ENCODE results near the gene TRPM2. TPM values are rescaled to one million over a fixed set of nuclear protein-coding genes. Genes with fewer than 3 reads are reported as not detected.

TRPM2 gene
- total RNA-seq, 1 donor from 2014 or later = 0.52 TPM

- no peak for DNase-seq (ENCODE audit: low read depth)
- no peak for TF ChIP-seq CTCF (conservative IDR thresholded peaks at IDR 0.05; ENCODE audit: low read depth, low read length)
Measured at GRCh38 chr21:44467859-44468195, 114.4 kb downstream of the TRPM2 start.

GRCh38 chr21:44471341-44471740 is 117.9 kb downstream of the TRPM2 start:
- no peak for TF ChIP-seq CTCF (conservative IDR thresholded peaks at IDR 0.05; ENCODE audit: low read depth, low read length)
- DNase-seq (ENCODE audit: low read depth) = no peak
- no peak overlapping the region for H3K4me3 ChIP-seq (ENCODE audit: low read depth, low read length)

More at GRCh38 chr21:44467859-44468195, 114.4 kb downstream of the TRPM2 start:
- H3K4me3 ChIP-seq (ENCODE audit: low read depth, low read length) = no peak overlapping the region

GRCh38 chr21:44471996-44472395 is 118.6 kb downstream of the TRPM2 start:
- no peak for TF ChIP-seq CTCF (conservative IDR thresholded peaks at IDR 0.05; ENCODE audit: low read depth, low read length)
- no peak overlapping the region for H3K4me3 ChIP-seq (ENCODE audit: low read depth, low read length)
- no peak for DNase-seq (ENCODE audit: low read depth)

GRCh38 chr21:44473915-44474555 is 120.6 kb downstream of the TRPM2 start:
- no peak for DNase-seq (ENCODE audit: low read depth)
- TF ChIP-seq CTCF (conservative IDR thresholded peaks at IDR 0.05; ENCODE audit: low read depth, low read length) = no peak
- no peak overlapping the region for H3K4me3 ChIP-seq (ENCODE audit: low read depth, low read length)

- H3K4me3 ChIP-seq (ENCODE audit: low read depth, low read length) = no peak overlapping the region
- no peak for TF ChIP-seq CTCF (conservative IDR thresholded peaks at IDR 0.05; ENCODE audit: low read depth, low read length)
- DNase-seq (ENCODE audit: low read depth) = no peak
Measured at GRCh38 chr21:44475266-44475845, 121.9 kb downstream of the TRPM2 start.

GRCh38 chr21:44477131-44477530 is 123.7 kb downstream of the TRPM2 start:
- TF ChIP-seq CTCF (conservative IDR thresholded peaks at IDR 0.05; ENCODE audit: low read depth, low read length) = no peak
- no peak overlapping the region for H3K4me3 ChIP-seq (ENCODE audit: low read depth, low read length)
- DNase-seq (ENCODE audit: low read depth) = no peak

GRCh38 chr21:44477712-44478111 is 124.3 kb downstream of the TRPM2 start:
- TF ChIP-seq CTCF (conservative IDR thresholded peaks at IDR 0.05; ENCODE audit: low read depth, low read length) = no peak
- no peak for DNase-seq (ENCODE audit: low read depth)
- no peak overlapping the region for H3K4me3 ChIP-seq (ENCODE audit: low read depth, low read length)

All from epithelial cell of proximal tubule (primary cell).